NT2/D1 (cell line): ENCODE data around the gene FSCN2.

Experiments
- SUZ12 ChIP-seq: IDR thresholded peaks from 2 replicates; pipeline ENCODE4 v1.6.1; 2011; ENCODE audit not compliant: insufficient read length, insufficient read depth; ENCODE audit errors: extremely low read depth
- YY1 ChIP-seq: IDR thresholded peaks from 2 replicates; pipeline ENCODE4 v1.6.1; 2011; ENCODE audit not compliant: insufficient read length, insufficient read depth
- ZNF274 ChIP-seq: IDR thresholded peaks from 2 replicates; pipeline ENCODE4 v1.6.1; 2011; ENCODE audit warnings: mild to moderate bottlenecking, low read depth, low read length

- no peak for TF ChIP-seq YY1
- TF ChIP-seq SUZ12, result no peak
- no peak for TF ChIP-seq ZNF274
Observed at GRCh38 chr17:81515530-81516041, 12.6 kb upstream of the FSCN2 start.
